Natural killer cell treated with Interleukin-12 subunit alpha and Interleukin-12 subunit beta and Interleukin-15 and Interleukin-18, amount 100 ng/mL, for 72 hours (primary cell): ENCODE results near the gene SMYD3. TPM values are rescaled to one million over a fixed set of nuclear protein-coding genes. Genes with fewer than 3 reads are reported as not detected.

ENCODE experiments used
- ATAC-seq, 2 donors: fragments of 150-1000 bp; cut with Tn5 transposase in 1 of 2; sonication (Bioruptor Pico), chemical (Tn5 transposase) in 1 of 2; 2 replicates each; pipeline ENCODE4 v1.10.0; 2021
- DNase-seq: peaks from one replicate; pipeline ENCODE4 v3.0.0; 2022; ENCODE audit warnings: low spot score
- H3K27ac Mint-ChIP-seq, 2 donors: 1 replicate in 1 of 2; 2 replicates in 1 of 2; pipeline ENCODE4 v1.8.0; 2022; ENCODE audit warnings: mixed read lengths in 2 of 2, mild to moderate bottlenecking in 1 of 2, moderate library complexity in 1 of 2
- H3K27me3 Mint-ChIP-seq, 2 donors: 1 replicate in 1 of 2; 2 replicates in 1 of 2; pipeline ENCODE4 v1.8.0; 2022; ENCODE audit warnings: mixed read lengths in 2 of 2
- H3K36me3 Mint-ChIP-seq: one replicate; pipeline ENCODE4 v1.8.0; 2022; ENCODE audit warnings: mixed read lengths
- H3K4me1 Mint-ChIP-seq, 2 donors: 1 replicate in 1 of 2; 2 replicates in 1 of 2; pipeline ENCODE4 v1.8.0; 2022; ENCODE audit warnings: low read depth in 2 of 2, mixed read lengths in 2 of 2, mild to moderate bottlenecking in 1 of 2
- H3K4me3 Mint-ChIP-seq: one replicate; pipeline ENCODE4 v1.8.0; 2022; ENCODE audit warnings: mixed read lengths
- H3K9me3 Mint-ChIP-seq: 2 replicates; pipeline ENCODE4 v1.8.0; 2022; ENCODE audit warnings: mixed read lengths
- total RNA-seq, 2 donors: library from RNA; stranded (reverse); gene quantifications; one replicate each; pipeline ENCODE4 v1.2.3, GENCODE V29; 2022

The SMYD3 gene
- total RNA-seq, 2 donors from 2014 or later = 26.9 to 55.4 TPM

DNA sequence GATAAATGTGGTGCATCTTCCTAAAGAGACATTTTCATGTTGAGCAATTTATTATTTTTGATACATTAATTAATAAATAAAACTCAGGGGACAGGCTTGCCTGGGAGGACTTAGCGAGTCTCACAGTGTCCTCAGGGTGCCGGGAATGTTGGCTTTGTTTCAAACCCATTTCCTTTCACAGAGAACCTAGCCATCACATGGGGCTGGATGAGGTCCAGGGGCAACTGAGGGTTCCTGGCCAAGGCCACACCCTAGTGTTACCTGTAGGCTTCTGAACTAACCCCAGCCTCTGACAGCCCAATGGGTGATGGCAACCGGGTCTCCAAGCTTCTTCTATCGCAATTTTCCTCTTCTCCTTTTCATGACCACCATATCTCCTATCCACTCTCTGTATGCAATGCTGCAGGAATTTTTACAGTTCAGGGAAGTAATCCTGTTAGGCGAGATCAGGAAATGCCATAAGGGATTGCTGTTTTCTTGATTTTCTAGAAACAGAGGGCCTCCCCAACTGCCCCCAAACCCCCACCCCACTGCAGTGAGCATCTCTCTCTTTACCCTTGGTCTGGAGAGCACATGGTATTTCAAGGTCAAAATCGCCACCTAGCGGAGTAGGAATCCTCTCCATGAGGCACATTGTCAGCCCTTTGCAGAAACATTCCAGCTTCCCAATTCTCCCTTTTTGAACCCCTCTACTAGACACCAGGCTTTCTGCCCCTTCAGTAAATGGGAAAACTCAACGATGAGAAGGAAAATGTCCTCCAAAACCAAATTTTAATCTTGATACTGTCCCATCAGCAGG is 22.1 kb upstream of the SMYD3 start:
- Mint-ChIP-seq H3K9me3 (peaks cover 3% of the 10 kb centered on the region), H3K27ac (peak overlapping the region; percentile 98 to 100), H3K4me1 (peaks cover 17 to 26% of the 10 kb centered on the region in 2 donors), H3K36me3 (no peaks in the 10 kb centered on the region), H3K4me3 (no peak overlapping the region), H3K27me3 (no peaks in the 10 kb centered on the region)
- DNase-seq = no peak
- ATAC-seq = no peak

DNA sequence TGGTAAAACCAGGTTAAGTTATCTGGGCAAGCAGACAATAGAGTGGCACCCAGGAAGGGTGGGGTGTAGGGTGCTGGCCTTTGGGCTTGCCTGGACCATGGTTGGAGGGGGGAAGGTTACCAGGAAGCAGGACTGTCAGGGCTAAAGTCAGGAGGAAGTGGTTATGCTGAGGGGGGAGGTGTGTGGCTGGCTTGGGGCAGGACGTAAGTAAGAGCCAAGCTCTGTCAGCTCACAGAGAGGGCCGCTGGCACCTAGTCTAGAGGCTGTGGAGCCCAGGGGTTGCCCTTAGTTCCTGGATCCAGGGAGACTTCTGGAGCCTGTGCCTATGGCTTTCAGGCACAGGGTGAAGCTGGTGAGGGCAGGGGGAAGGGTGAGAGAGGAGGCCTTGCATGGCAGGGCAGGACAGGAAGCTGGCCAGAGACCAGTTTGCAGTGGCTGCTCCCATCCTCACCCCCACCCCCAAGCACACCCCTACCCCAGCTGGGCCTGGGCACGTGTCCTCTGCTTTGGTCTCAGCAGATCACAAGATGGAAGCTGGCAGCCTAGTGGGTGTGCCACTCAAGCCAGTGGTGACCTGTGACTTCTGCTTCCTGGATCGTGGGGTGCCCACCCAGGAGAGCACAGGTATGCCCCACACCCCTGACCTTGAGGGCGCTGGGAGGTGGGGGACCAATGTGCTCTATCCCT is 20.5 kb upstream of the SMYD3 start:
- peak overlapping the region; percentile 77 for H3K4me3 Mint-ChIP-seq
- ATAC-seq (peak; percentile 89 to 95), DNase-seq (peak; percentile 78)
- H3K27me3 Mint-ChIP-seq = no peaks in the 10 kb centered on the region
- H3K9me3 Mint-ChIP-seq = peaks cover 3% of the 10 kb centered on the region
- peaks cover 17 to 26% of the 10 kb centered on the region in 2 donors for H3K4me1 Mint-ChIP-seq
- peak overlapping the region; percentile 98 to 100 for H3K27ac Mint-ChIP-seq
- H3K36me3 Mint-ChIP-seq = no peaks in the 10 kb centered on the region

DNA sequence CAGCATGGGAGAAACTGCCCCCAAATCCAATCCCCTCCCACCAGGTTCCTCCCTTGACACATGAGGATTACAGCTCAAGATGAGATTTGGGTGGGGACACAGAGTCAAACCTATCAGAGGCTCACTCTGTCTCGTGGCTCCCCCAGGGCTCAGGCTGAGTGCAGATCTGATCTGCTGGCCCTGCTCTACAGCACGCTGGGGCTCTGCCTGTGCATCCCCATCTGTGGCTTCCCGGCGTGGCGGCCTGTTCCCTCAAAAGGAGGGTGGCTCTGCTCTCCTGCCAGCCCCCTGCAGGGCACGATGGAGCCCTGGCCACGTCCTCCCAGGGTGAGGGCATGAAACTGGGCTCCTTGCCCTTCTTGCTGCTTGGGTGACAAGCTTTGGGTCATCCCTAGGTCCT is 19.8 kb upstream of the SMYD3 start:
- Mint-ChIP-seq H3K27me3 (no peaks in the 10 kb centered on the region), H3K36me3 (no peaks in the 10 kb centered on the region), H3K27ac (peak overlapping the region; percentile 98 to 100), H3K4me3 (peak overlapping the region; percentile 77), H3K4me1 (peaks cover 17 to 26% of the 10 kb centered on the region in 2 donors), H3K9me3 (peaks cover 3% of the 10 kb centered on the region)
- no peak for DNase-seq
- no peak for ATAC-seq

DNA sequence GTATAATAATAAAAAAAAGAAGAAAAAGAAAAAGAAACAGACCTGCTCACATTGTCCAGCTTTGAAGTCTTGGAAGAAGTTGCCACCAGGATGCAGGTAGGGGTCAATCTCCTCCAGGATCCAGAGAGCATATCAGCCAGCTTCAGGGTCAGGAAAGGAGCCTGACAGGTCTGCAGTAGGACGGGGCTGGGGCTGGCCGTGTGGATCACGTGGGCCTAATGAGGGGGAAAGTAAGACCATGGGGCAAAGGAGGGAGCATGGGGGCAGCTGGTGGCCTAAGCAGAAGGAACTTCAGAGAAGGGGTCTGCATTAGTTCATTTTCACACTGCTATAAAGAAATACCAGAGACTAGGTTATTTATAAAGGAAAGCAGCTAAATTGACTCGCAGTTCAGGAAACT is 19.3 kb upstream of the SMYD3 start:
- DNase-seq (no peak), ATAC-seq (no peak)
- Mint-ChIP-seq H3K27ac (peak overlapping the region; percentile 98 to 100), H3K4me1 (peaks cover 17 to 26% of the 10 kb centered on the region in 2 donors), H3K9me3 (peaks cover 3% of the 10 kb centered on the region), H3K36me3 (no peaks in the 10 kb centered on the region), H3K27me3 (no peaks in the 10 kb centered on the region), H3K4me3 (no peak overlapping the region)

DNA sequence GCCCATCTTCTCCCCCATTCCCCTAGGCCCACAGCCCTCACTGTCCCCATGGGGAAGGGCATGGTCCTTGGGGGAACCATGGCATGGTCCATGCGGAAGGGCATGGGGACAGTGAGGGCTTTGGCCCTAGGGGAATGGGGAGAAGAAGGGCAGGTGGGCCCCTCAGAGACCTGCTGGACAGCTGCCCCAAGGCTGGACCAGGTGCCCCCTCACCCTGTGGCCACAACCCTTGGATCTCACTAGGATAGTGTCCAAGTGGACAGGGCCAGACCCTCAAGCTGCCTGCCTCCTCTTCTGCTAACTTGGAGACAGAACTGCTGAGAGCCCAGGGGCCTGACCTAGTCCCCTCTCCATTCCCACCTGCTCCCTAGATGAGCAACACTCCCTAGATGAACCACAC is 12.4 kb upstream of the SMYD3 start:
- Mint-ChIP-seq H3K9me3 (no peaks in the 10 kb centered on the region), H3K4me3 (no peak overlapping the region), H3K4me1 (peaks cover 0 to under 1% of the 10 kb centered on the region in 2 donors), H3K27ac (no peak overlapping the region), H3K36me3 (peaks cover 8% of the 10 kb centered on the region), H3K27me3 (no peaks in the 10 kb centered on the region)
- ATAC-seq (no peak), DNase-seq (no peak)

DNA sequence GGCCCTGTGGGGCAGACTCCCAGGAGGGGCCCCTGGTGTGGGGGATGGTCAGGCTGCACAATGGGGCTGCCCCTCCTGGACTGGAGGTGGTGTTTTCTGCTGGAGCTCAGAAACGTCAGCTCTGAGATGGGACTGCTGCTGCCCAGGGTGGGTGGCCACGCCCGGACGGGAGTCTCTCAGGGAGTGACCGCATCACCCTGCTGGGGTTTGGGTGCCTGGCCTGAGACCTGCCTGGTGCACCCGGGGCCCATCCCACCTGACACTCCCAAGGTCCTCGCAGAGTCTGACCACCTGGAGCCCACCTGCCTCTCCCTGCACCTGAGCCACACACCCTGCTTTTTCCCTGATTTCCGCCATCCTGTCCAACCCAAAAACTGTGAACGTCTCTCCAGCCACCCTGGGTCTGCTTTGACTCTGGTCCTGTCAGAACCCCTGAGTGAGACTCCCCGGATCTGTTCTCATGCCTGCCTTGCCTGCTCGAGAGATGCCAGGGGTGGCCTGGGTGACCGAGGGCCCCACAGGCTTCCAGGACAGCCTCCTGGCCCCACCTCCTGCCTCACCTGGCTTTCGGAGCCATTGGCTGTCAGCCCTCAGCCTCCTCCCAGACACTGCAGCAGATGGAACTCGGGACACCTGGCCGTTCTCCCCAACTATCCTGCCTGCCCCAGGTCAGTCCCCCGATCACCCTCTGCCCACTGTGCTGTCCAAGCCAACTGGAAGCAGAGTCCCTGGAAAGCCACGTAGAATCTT is 11.6 kb upstream of the SMYD3 start:
- Mint-ChIP-seq H3K4me3 (no peak overlapping the region), H3K27me3 (no peaks in the 10 kb centered on the region), H3K36me3 (peaks cover 8% of the 10 kb centered on the region), H3K27ac (no peak overlapping the region), H3K9me3 (no peaks in the 10 kb centered on the region), H3K4me1 (peaks cover 0 to 5% of the 10 kb centered on the region in 2 donors)
- DNase-seq (no peak), ATAC-seq (peak in 1 of 2 donors; percentile 8)

DNA sequence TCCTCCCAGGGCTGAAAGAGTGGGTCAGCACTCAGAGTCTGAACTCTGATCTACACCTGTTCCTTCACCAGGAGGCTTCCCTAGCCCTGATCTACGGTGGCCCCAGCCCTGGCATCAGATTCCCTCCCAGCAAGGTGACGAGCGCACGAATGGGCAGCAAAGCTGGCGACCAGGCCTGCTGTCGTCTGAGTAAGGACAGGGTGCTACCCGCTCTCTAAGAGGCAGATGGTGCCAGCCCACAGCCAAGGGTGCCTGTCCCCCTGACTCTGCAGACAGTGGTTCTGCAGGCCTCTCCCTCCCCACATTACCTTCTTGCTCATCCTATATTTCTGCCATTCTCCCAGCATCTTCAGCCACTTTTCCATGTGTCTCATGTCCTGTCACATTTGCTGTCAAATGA is 10.3 kb upstream of the SMYD3 start:
- Mint-ChIP-seq H3K9me3 (no peaks in the 10 kb centered on the region), H3K27me3 (no peaks in the 10 kb centered on the region), H3K4me3 (no peak overlapping the region), H3K36me3 (peaks cover 8% of the 10 kb centered on the region), H3K4me1 (peaks cover 0 to 5% of the 10 kb centered on the region in 2 donors), H3K27ac (no peak overlapping the region)
- no peak for DNase-seq
- no peak for ATAC-seq

DNA sequence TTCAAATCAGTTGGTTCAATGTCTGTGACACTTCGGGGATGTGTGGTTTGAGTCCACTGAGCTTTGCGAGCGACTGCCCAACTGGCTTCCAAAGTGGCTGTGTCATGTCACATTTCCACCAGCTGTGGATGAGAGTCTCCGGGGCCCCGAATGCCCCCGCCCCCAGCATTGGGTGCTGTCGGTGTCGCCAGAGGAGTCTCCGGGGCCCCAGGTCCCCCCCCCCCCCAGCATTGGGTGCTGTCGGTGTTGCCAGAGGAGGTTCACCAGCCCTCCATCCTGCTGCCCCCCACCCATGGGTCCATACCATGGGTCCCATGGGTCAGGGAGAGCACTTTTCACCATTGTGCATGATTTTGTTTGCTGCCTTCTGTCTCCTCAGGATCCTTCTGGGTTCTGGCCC is 9.0 kb upstream of the SMYD3 start:
- no peak for ATAC-seq
- no peak overlapping the region for H3K27ac Mint-ChIP-seq
- DNase-seq = no peak
- peaks cover 0 to 5% of the 10 kb centered on the region in 2 donors for H3K4me1 Mint-ChIP-seq
- no peaks in the 10 kb centered on the region for H3K9me3 Mint-ChIP-seq
- H3K36me3 Mint-ChIP-seq = peaks cover 8% of the 10 kb centered on the region
- no peaks in the 10 kb centered on the region for H3K27me3 Mint-ChIP-seq
- no peak overlapping the region for H3K4me3 Mint-ChIP-seq

DNA sequence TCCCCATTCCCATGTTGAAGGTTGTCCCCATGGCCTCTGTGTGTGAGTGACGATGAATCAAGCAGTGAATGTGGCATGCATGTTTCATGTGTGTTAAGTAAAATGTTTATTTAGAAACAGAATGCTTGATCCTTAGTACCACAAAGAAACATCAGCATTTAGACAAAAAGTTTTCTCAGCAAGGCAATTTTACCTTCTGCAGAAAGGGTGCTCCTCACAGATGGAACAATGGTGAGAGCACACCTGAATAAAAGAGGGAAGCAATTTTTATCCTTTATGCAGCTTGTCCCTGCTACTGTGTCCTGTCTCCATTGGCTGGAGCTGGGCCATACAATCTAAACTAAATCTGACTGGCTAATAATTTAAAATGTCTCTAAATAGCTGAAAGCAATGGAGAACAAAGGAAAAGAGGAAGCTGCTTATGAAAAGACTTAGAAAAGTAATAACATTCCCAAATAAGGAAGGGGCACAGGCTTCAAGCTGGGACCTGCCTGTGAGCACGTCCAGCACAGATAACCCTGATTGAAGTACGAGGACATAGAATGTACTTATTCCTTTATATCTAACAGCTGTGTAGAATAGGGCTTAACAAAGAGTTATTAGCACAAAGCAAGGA is 8.4 kb upstream of the SMYD3 start:
- H3K27me3 Mint-ChIP-seq = no peaks in the 10 kb centered on the region
- DNase-seq = no peak
- no peak overlapping the region for H3K4me3 Mint-ChIP-seq
- ATAC-seq = no peak
- peaks cover 8% of the 10 kb centered on the region for H3K36me3 Mint-ChIP-seq
- no peaks in the 10 kb centered on the region for H3K9me3 Mint-ChIP-seq
- H3K27ac Mint-ChIP-seq = no peak overlapping the region
- H3K4me1 Mint-ChIP-seq = peaks cover 0 to 5% of the 10 kb centered on the region in 2 donors

DNA sequence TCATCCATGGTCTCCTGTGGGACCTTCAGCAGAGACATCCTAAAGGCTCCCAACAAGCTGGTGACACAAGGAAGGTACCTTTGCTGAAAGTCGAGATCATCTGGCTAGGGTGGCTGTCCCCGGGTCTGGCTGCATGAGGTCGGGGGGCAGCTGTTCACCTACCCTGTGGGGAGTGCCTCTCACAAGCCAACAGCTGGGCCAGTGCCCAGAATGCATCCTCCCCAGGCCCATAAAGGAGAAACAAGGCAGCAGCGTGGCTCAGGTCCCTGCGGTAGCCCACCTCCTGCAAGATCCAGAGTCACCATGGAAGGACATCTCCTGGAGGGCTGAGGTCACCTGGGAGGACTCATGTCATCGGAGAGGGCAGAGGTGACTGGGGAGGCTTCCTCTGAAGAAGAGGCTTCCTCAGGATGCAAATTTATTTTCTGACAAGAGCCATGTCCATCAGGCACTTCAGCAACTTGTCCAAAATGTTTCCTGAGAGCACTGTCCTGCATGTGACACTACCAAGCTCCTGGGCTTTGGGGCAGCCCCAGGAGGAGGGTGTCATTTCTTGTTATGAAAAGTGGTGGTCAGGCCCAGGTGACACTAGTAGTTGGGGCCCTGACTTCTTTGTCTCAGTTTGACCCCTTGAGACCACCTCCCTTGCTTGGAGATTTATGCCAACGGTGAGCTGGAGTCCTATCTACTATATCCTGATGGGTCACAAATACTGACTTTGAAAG is 6.7 kb upstream of the SMYD3 start:
- H3K27me3 Mint-ChIP-seq = no peaks in the 10 kb centered on the region
- H3K9me3 Mint-ChIP-seq = no peaks in the 10 kb centered on the region
- ATAC-seq = no peak
- H3K4me1 Mint-ChIP-seq = peaks cover 0 to 5% of the 10 kb centered on the region in 2 donors
- no peak overlapping the region for H3K27ac Mint-ChIP-seq
- H3K4me3 Mint-ChIP-seq = no peak overlapping the region
- no peak for DNase-seq
- peaks cover 8% of the 10 kb centered on the region for H3K36me3 Mint-ChIP-seq

DNA sequence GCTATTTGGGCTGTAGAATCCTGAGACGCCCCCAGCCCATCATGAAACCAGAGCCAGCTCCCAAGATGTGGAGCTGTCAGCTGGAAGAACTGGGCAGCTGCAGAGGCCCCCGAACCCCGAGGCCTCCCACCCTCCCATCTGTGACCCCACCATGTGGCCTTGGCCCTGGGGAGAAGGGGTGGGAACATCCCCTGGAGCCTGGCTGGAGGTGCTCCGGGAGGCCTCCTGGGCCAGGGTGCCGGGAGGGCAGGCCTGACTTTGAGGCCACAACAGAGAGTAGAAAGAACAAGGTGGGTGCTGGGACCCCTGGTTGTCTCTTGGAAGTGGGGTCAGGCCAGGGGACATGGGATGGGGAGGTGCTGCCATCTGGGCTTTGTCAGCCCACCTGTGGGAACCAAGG is 6.0 kb upstream of the SMYD3 start:
- H3K27me3 Mint-ChIP-seq = no peaks in the 10 kb centered on the region
- no peak overlapping the region for H3K4me3 Mint-ChIP-seq
- no peak overlapping the region for H3K27ac Mint-ChIP-seq
- no peaks in the 10 kb centered on the region for H3K9me3 Mint-ChIP-seq
- H3K36me3 Mint-ChIP-seq = peaks cover 8% of the 10 kb centered on the region
- DNase-seq = no peak
- peaks cover under 1 to 5% of the 10 kb centered on the region in 2 donors for H3K4me1 Mint-ChIP-seq
- no peak for ATAC-seq

DNA sequence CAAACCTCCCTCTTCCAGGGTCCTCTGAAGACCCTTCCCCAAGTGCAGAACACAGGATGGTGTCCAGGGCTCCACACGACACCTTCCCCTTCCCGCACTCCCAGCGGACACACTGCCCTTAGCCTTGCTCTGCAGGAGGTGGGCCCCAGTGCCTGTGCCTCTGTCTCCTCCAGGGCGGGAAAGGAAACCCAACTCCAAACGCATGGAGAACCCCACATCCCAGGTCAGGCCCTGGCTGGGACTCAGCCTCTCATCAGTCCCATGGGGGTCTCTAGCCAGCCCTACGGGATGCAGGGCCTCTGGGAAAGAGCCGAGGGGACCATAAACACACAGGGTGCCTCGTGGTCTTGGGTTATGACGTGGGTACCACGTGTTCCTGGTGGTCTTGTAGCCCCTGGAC is 5.6 kb upstream of the SMYD3 start:
- H3K27me3 Mint-ChIP-seq = no peaks in the 10 kb centered on the region
- no peak overlapping the region for H3K4me3 Mint-ChIP-seq
- DNase-seq (no peak), ATAC-seq (no peak)
- no peaks in the 10 kb centered on the region for H3K9me3 Mint-ChIP-seq
- no peak overlapping the region for H3K27ac Mint-ChIP-seq
- H3K4me1 Mint-ChIP-seq = peaks cover 5 to 9% of the 10 kb centered on the region in 2 donors
- peaks cover 8% of the 10 kb centered on the region for H3K36me3 Mint-ChIP-seq

DNA sequence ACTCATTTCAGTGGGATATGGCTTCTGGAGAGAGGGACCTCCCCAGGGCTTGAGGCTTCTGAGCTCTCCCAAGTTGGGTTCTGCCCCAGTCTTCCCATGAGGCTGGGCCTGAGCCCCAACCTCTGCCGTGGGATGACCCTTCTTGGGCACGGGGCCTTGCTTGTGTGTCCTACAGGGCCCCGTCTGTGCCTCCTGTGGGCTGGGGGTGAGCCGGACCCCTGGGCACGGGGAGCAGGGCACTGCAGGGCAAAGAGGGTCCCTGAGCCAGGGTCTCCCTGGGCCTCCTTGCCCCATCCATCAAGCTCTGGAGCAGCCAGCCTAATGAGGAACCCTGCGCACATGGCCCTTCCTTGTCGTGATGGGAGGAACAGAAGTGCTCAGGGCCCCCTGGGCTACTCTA is 5.2 kb upstream of the SMYD3 start:
- Mint-ChIP-seq H3K4me1 (peaks cover 8 to 13% of the 10 kb centered on the region in 2 donors), H3K9me3 (no peaks in the 10 kb centered on the region), H3K4me3 (no peak overlapping the region), H3K27me3 (no peaks in the 10 kb centered on the region), H3K27ac (no peak overlapping the region), H3K36me3 (peaks cover 8% of the 10 kb centered on the region)
- DNase-seq (no peak), ATAC-seq (no peak)
